NCI-H2107 treated with DMSO at 0.1 percent for 48 hours (cell line): ENCODE measurements around the gene PRPF39.
A peak's percentile ranks its signal among the peaks of the same experiment; 100 is the strongest.
"Not testable (repeated sequence)": the region's sequence is repeated elsewhere in the genome, so short reads cannot be mapped to it uniquely, and the experiment has no call there.

Experiments
- DNase-seq: peaks from one replicate; lab custom pipeline; 2025; ENCODE audit not compliant: unreplicated experiment; lab: John Stamatoyannopoulos, UW

The PRPF39 gene

DNA sequence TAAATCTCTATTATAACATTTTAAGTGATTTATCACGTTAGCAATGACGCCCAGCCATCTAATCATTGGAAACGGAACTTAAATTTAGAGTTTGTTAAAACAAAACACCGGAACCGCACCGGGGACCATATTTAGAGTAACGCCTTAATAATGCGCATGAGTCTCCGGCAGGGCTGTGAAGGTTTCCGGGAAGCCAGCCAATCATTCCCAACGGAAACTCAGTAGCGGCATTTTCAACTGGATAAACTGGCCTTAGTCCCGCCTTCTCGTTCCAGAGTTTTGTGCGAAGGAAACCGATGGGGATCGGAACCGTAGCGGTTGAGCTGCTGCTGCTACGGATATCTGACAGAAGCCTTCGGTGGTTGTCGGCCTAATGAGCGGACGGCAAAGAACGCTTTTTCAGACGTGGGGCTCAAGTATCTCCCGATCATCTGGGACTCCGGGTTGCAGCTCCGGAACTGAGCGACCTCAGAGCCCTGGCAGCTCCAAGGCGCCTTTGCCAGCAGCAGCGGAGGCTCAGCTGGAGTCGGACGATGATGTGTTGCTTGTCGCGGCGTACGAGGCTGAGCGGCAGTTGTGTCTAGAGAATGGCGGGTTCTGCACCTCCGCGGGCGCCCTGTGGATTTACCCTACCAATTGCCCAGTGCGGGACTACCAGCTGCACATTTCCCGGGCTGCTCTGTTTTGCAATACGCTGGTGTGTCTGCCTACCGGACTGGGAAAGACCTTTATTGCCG lies 51.9 kb downstream of the PRPF39 start, which contains the start of gene FANCM:
Gene FANCM (plus strand): TSS at position 272 of the 737 bp plus-strand sequence. CDS start 102 bp downstream, at position 374.
- peak; percentile 99 for DNase-seq

- DNase-seq, result no peak
Measured at GRCh38 chr14:45136399-45136798, 52.5 kb downstream of the PRPF39 start.

- DNase-seq, result no peak
Measured at GRCh38 chr14:45140661-45141187, 56.8 kb downstream of the PRPF39 start.

DNA sequence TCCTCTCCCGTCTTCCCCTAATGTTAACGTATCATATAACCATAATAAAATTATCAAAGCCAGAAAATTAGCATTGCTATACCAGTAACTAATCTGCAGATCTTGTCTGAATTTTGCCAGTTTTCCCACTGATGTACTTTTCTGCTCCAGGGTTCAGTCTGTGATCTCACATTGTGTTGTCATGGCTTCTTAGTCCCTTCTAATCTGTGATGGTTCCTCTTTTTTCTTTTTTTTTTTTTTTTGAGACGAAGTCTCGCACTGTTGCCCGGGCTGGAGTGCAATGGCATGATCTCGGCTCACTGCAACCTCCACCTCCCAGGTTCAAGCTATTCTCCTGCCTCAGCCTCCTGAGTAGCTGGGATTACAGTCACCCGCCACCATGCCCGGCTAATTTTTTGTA lies 58.2 kb downstream of the PRPF39 start:
- DNase-seq, result not testable (repeated sequence)

GRCh38 chr14:45144658-45145057 lies 60.7 kb downstream of the PRPF39 start:
- no peak for DNase-seq

DNA sequence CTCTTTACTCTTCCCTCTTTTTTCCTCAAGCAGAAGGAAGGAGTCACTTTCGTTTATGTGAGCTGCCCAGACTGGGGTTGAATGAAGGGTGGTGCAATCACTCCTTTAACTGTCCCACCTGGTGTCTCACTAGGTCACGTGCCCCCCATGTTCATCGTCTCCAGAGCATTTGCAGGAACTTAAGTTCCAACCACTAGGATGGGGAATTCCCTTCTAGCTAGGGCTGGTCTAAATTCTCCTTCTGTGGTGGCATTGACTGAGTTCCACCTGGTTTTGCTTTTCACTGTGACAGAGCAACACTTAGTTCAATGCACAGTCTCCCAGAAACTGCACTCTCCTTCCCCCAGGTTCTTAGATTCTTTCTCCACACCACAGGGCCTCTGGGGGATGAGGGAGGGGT lies 61.3 kb downstream of the PRPF39 start:
- no peak for DNase-seq

DNA sequence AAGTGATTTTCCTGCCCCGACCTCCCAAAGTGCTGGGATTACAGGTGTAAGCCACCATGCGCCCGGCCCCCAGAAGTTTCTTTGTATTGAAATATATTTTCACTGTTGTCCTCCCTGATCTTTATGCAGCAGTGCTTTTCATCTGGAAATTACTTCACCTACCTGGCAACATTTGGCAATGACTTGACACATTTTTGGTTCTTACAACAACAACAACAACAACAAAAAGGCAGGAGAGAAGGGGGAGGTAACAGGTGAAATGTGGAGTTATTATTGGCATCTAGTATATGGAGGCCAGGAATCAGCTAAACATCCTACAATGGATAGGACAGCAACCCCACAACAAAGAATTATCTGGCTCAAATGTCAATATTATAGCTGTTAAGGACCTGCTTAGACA lies 65.7 kb downstream of the PRPF39 start:
- DNase-seq, result no peak

DNA sequence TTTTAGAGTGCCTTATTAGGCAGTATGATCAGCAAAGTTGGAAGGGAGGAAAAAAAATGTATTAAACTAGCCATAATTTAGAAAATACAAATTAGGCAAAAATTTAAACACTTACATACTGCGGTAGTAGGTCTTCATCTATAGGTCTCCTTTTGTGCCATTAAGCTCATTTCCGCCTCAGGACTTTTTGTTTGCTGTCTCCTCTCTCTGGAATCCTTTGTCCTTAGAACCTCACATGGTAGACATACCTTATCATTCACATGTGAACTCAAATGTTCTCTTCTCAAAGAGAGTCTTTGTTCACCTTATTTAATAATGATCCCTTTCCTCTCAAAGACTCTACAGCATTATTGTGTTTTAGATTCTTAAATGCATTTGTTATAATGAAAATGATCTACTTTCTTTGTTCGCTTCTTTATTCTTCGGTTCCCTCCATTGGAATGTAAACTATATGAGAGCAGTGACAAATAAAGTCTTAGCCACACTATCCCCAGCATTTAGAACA lies 66.5 kb downstream of the PRPF39 start:
- DNase-seq, result no peak

- DNase-seq, result no peak
Measured at GRCh38 chr14:45156067-45156466, 72.2 kb downstream of the PRPF39 start.
